Stimulated activated naive B cell treated with anti-CD40 and anti-IgM and Interleukin-4, amounts not matched to agents 10 μg/mL and 1 μg/mL and 100 μg/mL, for 72 hours (primary cell): Measurements from ENCODE around the gene TPGS1.

ENCODE experiments used
- ATAC-seq, 2 donors: fragments of 150-1000 bp; cut with Tn5 transposase; replicated peaks; 2 replicates each; pipeline ENCODE4 v1.10.0; 2021; ENCODE audit warnings: moderate library complexity in 1 of 2
- DNase-seq: peaks from one replicate; pipeline ENCODE4 v3.0.0; 2021
- H3K27ac Mint-ChIP-seq: one replicate; pipeline ENCODE4 v1.8.0; 2022; ENCODE audit warnings: mild to moderate bottlenecking, mixed read lengths
- H3K27me3 Mint-ChIP-seq, 2 donors: one replicate each; pipeline ENCODE4 v1.8.0; 2022; ENCODE audit warnings: mixed read lengths in 2 of 2
- H3K36me3 Mint-ChIP-seq, 2 donors: one replicate each; pipeline ENCODE4 v1.8.0; 2022; ENCODE audit warnings: mixed read lengths in 2 of 2, mild to moderate bottlenecking in 1 of 2
- H3K4me1 Mint-ChIP-seq, 2 donors: one replicate each; pipeline ENCODE4 v1.8.0; 2022; ENCODE audit warnings: mixed read lengths in 2 of 2, mild to moderate bottlenecking in 1 of 2
- H3K4me3 Mint-ChIP-seq, 2 donors: one replicate each; pipeline ENCODE4 v1.8.0; 2022; ENCODE audit warnings: mild to moderate bottlenecking in 2 of 2, mixed read lengths in 2 of 2, moderate library complexity in 1 of 2
- H3K9me3 Mint-ChIP-seq, 2 donors: one replicate each; pipeline ENCODE4 v1.8.0; 2022; ENCODE audit warnings: mixed read lengths in 2 of 2, mild to moderate bottlenecking in 1 of 2

TPGS1 gene

GRCh38 chr19:558770-559439 is 51.6 kb downstream of the TPGS1 start:
- Mint-ChIP-seq H3K27ac (no peak overlapping the region), H3K27me3 (peaks cover 3 to 11% of the 10 kb centered on the region in 2 donors), H3K36me3 (peaks cover 5% of the 10 kb centered on the region in 2 donors), H3K4me1 (peaks cover 0 to 2% of the 10 kb centered on the region in 2 donors), H3K4me3 (no peak overlapping the region), H3K9me3 (no peaks in the 10 kb centered on the region)
- ATAC-seq (no peak), DNase-seq (no peak)

GRCh38 chr19:560121-560520 is 52.8 kb downstream of the TPGS1 start:
- Mint-ChIP-seq H3K27ac (no peak overlapping the region), H3K27me3 (peaks cover 3 to 11% of the 10 kb centered on the region in 2 donors), H3K4me1 (peaks cover 0 to 2% of the 10 kb centered on the region in 2 donors), H3K9me3 (no peaks in the 10 kb centered on the region), H3K4me3 (no peak overlapping the region), H3K36me3 (peaks cover 5% of the 10 kb centered on the region in 2 donors)
- no peak for ATAC-seq
- DNase-seq, result no peak

- no peaks in the 10 kb centered on the region for H3K27me3 Mint-ChIP-seq
- H3K27ac Mint-ChIP-seq, result peak overlapping the region; percentile 69
- no peaks in the 10 kb centered on the region for H3K9me3 Mint-ChIP-seq
- H3K36me3 Mint-ChIP-seq, result peaks cover 5% of the 10 kb centered on the region in 2 donors
- H3K4me1 Mint-ChIP-seq, result peaks cover 7 to 12% of the 10 kb centered on the region in 2 donors
- no peak for DNase-seq
- no peak overlapping the region for H3K4me3 Mint-ChIP-seq
- ATAC-seq, result no peak
These were observed 59.1 kb downstream of the TPGS1 start for GRCh38 chr19:566403-566802.

GRCh38 chr19:566844-567243 is 59.5 kb downstream of the TPGS1 start:
- Mint-ChIP-seq H3K27me3 (no peaks in the 10 kb centered on the region), H3K4me3 (no peak overlapping the region), H3K27ac (peak overlapping the region; percentile 20), H3K4me1 (peaks cover 7 to 14% of the 10 kb centered on the region in 2 donors), H3K9me3 (no peaks in the 10 kb centered on the region), H3K36me3 (peaks cover 5% of the 10 kb centered on the region in 2 donors)
- DNase-seq (no peak), ATAC-seq (no peak)

- H3K4me3 Mint-ChIP-seq, result no peak overlapping the region
- H3K4me1 Mint-ChIP-seq, result peaks cover 9 to 18% of the 10 kb centered on the region in 2 donors
- ATAC-seq, result no peak
- H3K9me3 Mint-ChIP-seq, result no peaks in the 10 kb centered on the region
- peak overlapping the region; percentile 20 for H3K27ac Mint-ChIP-seq
- H3K36me3 Mint-ChIP-seq, result peaks cover under 1 to 2% of the 10 kb centered on the region in 2 donors
- H3K27me3 Mint-ChIP-seq, result no peaks in the 10 kb centered on the region
- DNase-seq, result no peak
These were observed 60.1 kb downstream of the TPGS1 start for GRCh38 chr19:567296-567900.
